Measurements from ENCODE around the gene GDF10. TPM values are rescaled to one million over a fixed set of nuclear protein-coding genes. Genes with fewer than 3 reads are reported as not detected.
A peak's percentile ranks its signal among the peaks of the same experiment; 100 is the strongest.

Gene GDF10
- total and polyA plus RNA-seq, 3 donors from 2014 or later = 17.7 to 47.3 (median 34.4) TPM

DNA sequence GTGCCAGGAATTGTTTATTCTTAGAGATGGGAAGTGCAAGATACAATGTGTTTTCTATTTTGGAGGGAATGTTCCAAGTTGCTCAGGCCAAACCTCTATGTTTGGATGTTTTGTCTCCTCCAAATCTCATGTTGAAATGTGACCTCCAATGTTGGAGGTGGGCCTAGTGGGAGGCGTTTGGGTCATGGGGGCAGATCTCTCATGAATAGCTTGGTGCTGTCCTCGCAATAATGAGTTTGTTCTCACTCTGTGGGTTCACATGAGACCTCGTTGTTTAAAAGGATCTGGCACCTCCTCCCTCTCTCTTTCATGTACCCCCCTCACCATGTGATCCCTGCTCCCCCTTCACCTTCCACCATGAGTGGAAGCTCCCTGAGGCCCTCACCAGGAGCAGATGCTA, 8.3 kb upstream of the GDF10 start:
- intact Hi-C loops (cut with DNase I; ENCODE audit: low total_unique reads) = no loop called here
- TF ChIP-seq, protein P1, sequence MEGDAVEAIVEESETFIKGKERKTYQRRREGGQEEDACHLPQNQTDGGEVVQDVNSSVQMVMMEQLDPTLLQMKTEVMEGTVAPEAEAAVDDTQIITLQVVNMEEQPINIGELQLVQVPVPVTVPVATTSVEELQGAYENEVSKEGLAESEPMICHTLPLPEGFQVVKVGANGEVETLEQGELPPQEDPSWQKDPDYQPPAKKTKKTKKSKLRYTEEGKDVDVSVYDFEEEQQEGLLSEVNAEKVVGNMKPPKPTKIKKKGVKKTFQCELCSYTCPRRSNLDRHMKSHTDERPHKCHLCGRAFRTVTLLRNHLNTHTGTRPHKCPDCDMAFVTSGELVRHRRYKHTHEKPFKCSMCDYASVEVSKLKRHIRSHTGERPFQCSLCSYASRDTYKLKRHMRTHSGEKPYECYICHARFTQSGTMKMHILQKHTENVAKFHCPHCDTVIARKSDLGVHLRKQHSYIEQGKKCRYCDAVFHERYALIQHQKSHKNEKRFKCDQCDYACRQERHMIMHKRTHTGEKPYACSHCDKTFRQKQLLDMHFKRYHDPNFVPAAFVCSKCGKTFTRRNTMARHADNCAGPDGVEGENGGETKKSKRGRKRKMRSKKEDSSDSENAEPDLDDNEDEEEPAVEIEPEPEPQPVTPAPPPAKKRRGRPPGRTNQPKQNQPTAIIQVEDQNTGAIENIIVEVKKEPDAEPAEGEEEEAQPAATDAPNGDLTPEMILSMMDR (IDR thresholded peaks at IDR 0.05) = no peak
- no peak for TF ChIP-seq POLR2A (IDR thresholded peaks at IDR 0.05)
- Histone ChIP-seq H3K36me3 (ENCODE audit: low read depth, missing control alignments) (no peaks in the 10 kb centered on the region), H3K27me3 (no peaks in the 10 kb centered on the region), H3K9me3 (no peaks in the 10 kb centered on the region), H3K27ac (no peak overlapping the region), H3K4me3 (no peak overlapping the region), H3K4me1 (peaks cover 3% of the 10 kb centered on the region)
- 60 to 72% methylated on average over 3 of the region's 3 CpGs for WGBS, 2 donors
- DNase-seq = peak; percentile 1

- Histone ChIP-seq H3K36me3 (ENCODE audit: low read depth, missing control alignments) (no peaks in the 10 kb centered on the region), H3K27ac (no peak overlapping the region), H3K27me3 (no peaks in the 10 kb centered on the region), H3K9me3 (no peaks in the 10 kb centered on the region), H3K4me1 (peaks cover 13% of the 10 kb centered on the region), H3K4me3 (no peak overlapping the region)
- intact Hi-C loops (cut with DNase I; ENCODE audit: low total_unique reads) = no loop called here
- TF ChIP-seq, protein P1 (IDR thresholded peaks at IDR 0.05) = no peak
- TF ChIP-seq POLR2A (IDR thresholded peaks at IDR 0.05) = no peak
- 95 to 97% methylated on average over 9 of the region's 9 CpGs for WGBS, 2 donors
- DNase-seq = peak; percentile 4
Measured at GRCh38 chr10:47294057-47294456, 5.9 kb upstream of the GDF10 start.

GRCh38 chr10:47294501-47294900, 5.5 kb upstream of the GDF10 start:
- DNase-seq = peak; percentile 7
- Histone ChIP-seq H3K36me3 (ENCODE audit: low read depth, missing control alignments) (no peaks in the 10 kb centered on the region), H3K27me3 (no peaks in the 10 kb centered on the region), H3K4me1 (peaks cover 15% of the 10 kb centered on the region), H3K9me3 (no peaks in the 10 kb centered on the region), H3K27ac (no peak overlapping the region), H3K4me3 (no peak overlapping the region)
- no peak for TF ChIP-seq POLR2A (IDR thresholded peaks at IDR 0.05)
- TF ChIP-seq, protein P1 (IDR thresholded peaks at IDR 0.05) = no peak
- WGBS, 2 donors = 80 to 98% methylated on average over 5 of the region's 5 CpGs
- intact Hi-C loops (cut with DNase I; ENCODE audit: low total_unique reads) = no loop called here

GRCh38 chr10:47295411-47295810, 4.6 kb upstream of the GDF10 start:
- Histone ChIP-seq H3K27me3 (no peaks in the 10 kb centered on the region), H3K4me1 (peaks cover 18% of the 10 kb centered on the region), H3K27ac (peak overlapping the region in 1 of 2 donors; percentile 14), H3K36me3 (ENCODE audit: low read depth, missing control alignments) (no peaks in the 10 kb centered on the region), H3K4me3 (no peak overlapping the region), H3K9me3 (no peaks in the 10 kb centered on the region)
- 85 to 92% methylated on average over 5 of the region's 5 CpGs for WGBS, 2 donors
- intact Hi-C loops (cut with DNase I; ENCODE audit: low total_unique reads) = no loop called here
- peak; percentile 9 for DNase-seq
- no peak for TF ChIP-seq POLR2A (IDR thresholded peaks at IDR 0.05)
- TF ChIP-seq, protein P1 (IDR thresholded peaks at IDR 0.05) = no peak

GRCh38 chr10:47296156-47296894, 3.7 kb upstream of the GDF10 start:
- no peak for TF ChIP-seq POLR2A (IDR thresholded peaks at IDR 0.05)
- TF ChIP-seq, protein P1 (IDR thresholded peaks at IDR 0.05) = no peak
- no peak overlapping the region for H3K4me3 ChIP-seq
- no peaks in the 10 kb centered on the region for H3K9me3 ChIP-seq
- WGBS, 2 donors = 64 to 70% methylated on average over 12 of the region's 12 CpGs
- H3K27me3 ChIP-seq = no peaks in the 10 kb centered on the region
- H3K4me1 ChIP-seq = peaks cover 22% of the 10 kb centered on the region
- H3K36me3 ChIP-seq (ENCODE audit: low read depth, missing control alignments) = no peaks in the 10 kb centered on the region
- H3K27ac ChIP-seq = peak overlapping the region in 1 of 2 donors; percentile 14
- DNase-seq = peak; percentile 9
- intact Hi-C loops (cut with DNase I; ENCODE audit: low total_unique reads) = no loop called here

Measured in testis (tissue), 3 donors.